Measurements from ENCODE around the gene FOXC2.

DNA sequence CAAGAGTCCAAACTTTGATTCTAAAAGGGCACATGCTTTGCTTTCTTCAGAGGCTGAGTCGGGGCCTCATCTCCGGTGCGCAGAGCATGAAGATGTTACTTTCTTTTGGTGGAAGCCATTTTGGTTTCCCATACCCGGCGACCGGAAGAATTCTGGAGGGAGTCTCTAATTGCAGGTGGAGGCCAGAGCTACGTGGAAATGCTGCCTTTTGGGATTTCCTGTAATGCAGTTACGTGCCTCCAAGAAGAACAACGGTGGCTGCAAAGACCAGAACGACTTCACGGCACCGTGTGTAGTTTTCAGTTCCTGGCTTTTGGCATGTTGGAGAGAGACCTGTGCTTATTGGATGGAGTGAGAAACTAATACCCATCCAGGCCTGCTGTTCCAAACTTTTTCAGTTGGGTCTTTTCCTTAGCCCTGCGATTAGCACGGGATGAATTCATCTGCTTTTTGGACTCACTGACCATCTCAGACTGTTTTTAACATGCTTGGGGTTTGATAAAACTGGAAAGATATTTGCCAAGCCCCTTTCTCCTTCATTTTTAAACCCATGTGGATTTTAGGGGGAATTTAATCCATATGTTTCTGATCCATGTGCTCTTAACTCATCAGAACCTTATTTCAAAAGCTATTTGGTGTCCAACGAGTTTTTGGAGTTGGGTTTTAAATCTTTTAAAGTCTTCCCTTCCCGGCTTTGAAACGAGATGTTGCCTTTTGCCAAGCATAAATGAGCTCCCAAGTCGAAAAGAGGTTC, 30.7 kb downstream of the FOXC2 start:
- TF ChIP-seq, protein P1, sequence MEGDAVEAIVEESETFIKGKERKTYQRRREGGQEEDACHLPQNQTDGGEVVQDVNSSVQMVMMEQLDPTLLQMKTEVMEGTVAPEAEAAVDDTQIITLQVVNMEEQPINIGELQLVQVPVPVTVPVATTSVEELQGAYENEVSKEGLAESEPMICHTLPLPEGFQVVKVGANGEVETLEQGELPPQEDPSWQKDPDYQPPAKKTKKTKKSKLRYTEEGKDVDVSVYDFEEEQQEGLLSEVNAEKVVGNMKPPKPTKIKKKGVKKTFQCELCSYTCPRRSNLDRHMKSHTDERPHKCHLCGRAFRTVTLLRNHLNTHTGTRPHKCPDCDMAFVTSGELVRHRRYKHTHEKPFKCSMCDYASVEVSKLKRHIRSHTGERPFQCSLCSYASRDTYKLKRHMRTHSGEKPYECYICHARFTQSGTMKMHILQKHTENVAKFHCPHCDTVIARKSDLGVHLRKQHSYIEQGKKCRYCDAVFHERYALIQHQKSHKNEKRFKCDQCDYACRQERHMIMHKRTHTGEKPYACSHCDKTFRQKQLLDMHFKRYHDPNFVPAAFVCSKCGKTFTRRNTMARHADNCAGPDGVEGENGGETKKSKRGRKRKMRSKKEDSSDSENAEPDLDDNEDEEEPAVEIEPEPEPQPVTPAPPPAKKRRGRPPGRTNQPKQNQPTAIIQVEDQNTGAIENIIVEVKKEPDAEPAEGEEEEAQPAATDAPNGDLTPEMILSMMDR (IDR thresholded peaks at IDR 0.05): no peak
- TF ChIP-seq ZFX (IDR thresholded peaks at IDR 0.05; ENCODE audit: borderline replicate concordance): no peak
